Liver (tissue), 3 donors: ENCODE measurements around the gene CCND1.

Experiments
- ATF3 ChIP-seq: IDR thresholded peaks from 2 replicates; pipeline ENCODE4 v1.6.1; 2016; ENCODE audit warnings: antibody characterized with exemption
- GABPA ChIP-seq, 2 donors: IDR thresholded peaks in 1 of 2; conservative IDR thresholded peaks in 1 of 2; 2 replicates each; pipeline ENCODE4 v1.6.1; 2016; ENCODE audit warnings: antibody characterized with exemption in 2 of 2, mild to moderate bottlenecking in 1 of 2, moderate library complexity in 1 of 2
- HNF4G ChIP-seq: IDR thresholded peaks from 2 replicates; pipeline ENCODE4 v1.6.1; 2016; ENCODE audit warnings: antibody characterized with exemption
- JUND ChIP-seq, 2 donors: IDR thresholded peaks; 2 replicates each; pipeline ENCODE4 v1.6.1; 2016; ENCODE audit warnings: antibody characterized with exemption in 2 of 2
- RAD21 ChIP-seq, 2 donors: IDR thresholded peaks; 2 replicates each; pipeline ENCODE4 v1.6.1; 2016; ENCODE audit warnings: antibody characterized with exemption in 2 of 2, mild to moderate bottlenecking in 2 of 2
- REST ChIP-seq: IDR thresholded peaks from 2 replicates; pipeline ENCODE4 v1.6.1; 2016; ENCODE audit warnings: antibody characterized with exemption, mild to moderate bottlenecking
- RXRA ChIP-seq, 2 donors: IDR thresholded peaks; 2 replicates each; pipeline ENCODE4 v1.6.1; 2017 to 2018; ENCODE audit warnings: antibody characterized with exemption in 2 of 2, mild to moderate bottlenecking in 1 of 2
- SP1 ChIP-seq: IDR thresholded peaks from 2 replicates; pipeline ENCODE4 v1.6.1; 2018; ENCODE audit warnings: antibody characterized with exemption, mild to moderate bottlenecking
- TAF1 ChIP-seq: conservative IDR thresholded peaks from 2 replicates; pipeline ENCODE4 v1.6.1; 2016; ENCODE audit warnings: antibody characterized with exemption, mild to moderate bottlenecking
- YY1 ChIP-seq: IDR thresholded peaks from 2 replicates; pipeline ENCODE4 v1.6.1; 2016; ENCODE audit warnings: antibody characterized with exemption, mild to moderate bottlenecking
- ZBTB33 ChIP-seq: IDR thresholded peaks from 2 replicates; pipeline ENCODE4 v1.6.1; 2016; ENCODE audit warnings: antibody characterized with exemption
- TF ChIP-seq, protein P1 (sequence below): fragments of 150-350 bp; IDR thresholded peaks from 2 replicates; pipeline ENCODE4 v1.5.1; 2017; ENCODE audit warnings: improper control_type of control experiment, low read depth, low read length; ENCODE audit not compliant: missing input control
- TF ChIP-seq, protein P2 (sequence below): IDR thresholded peaks from 2 replicates; pipeline ENCODE4 v1.6.1; 2016; ENCODE audit warnings: antibody characterized with exemption
- donor health status: healthy.
- donor health status: healthy.

DNA sequence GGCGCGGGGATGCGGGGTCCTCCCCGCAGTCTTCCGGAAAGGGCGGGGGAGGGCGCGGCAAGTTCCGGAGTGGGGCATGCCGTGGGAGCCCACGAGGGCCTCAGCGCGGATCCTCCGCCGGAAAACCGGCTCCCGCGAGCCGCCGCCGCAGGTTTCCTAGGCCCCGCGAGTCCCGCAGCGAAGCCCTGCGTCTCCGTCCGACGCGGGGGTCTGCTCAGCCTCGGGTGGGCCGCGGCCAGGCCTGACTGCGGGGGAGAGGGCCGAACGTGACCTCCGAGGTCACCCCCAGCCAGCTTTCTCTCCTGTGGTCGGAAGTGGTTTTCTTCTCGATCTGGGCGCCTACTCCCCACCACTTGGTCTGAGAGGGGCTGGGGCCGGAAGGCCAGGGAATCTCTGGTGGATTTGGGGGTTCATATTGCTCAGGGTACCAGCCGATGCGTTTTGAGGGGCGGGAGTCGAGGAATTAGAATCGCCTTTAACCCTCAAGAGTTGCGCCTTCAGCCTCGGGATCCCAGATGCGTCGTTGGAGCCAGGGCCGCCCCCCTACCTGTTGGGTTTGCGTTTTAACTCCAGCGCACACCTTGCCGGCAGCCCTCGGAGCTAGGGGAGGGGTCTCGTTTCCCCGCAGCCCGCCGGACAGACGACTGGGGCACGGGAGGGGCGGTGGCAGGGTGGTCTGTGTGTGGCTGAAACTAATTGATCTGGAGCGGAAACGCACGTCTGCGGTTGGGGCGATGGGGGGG is 3.6 kb upstream of the CCND1 start:
- TF ChIP-seq, protein P1, sequence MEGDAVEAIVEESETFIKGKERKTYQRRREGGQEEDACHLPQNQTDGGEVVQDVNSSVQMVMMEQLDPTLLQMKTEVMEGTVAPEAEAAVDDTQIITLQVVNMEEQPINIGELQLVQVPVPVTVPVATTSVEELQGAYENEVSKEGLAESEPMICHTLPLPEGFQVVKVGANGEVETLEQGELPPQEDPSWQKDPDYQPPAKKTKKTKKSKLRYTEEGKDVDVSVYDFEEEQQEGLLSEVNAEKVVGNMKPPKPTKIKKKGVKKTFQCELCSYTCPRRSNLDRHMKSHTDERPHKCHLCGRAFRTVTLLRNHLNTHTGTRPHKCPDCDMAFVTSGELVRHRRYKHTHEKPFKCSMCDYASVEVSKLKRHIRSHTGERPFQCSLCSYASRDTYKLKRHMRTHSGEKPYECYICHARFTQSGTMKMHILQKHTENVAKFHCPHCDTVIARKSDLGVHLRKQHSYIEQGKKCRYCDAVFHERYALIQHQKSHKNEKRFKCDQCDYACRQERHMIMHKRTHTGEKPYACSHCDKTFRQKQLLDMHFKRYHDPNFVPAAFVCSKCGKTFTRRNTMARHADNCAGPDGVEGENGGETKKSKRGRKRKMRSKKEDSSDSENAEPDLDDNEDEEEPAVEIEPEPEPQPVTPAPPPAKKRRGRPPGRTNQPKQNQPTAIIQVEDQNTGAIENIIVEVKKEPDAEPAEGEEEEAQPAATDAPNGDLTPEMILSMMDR = no peak
- TF ChIP-seq RAD21 (IDR thresholded peaks at IDR 0.05) (no peak), REST (no peak), ATF3 (no peak), TAF1 (no peak), ZBTB33 (no peak), SP1 (no peak), YY1 (no peak), RXRA (IDR thresholded peaks at IDR 0.05) (no peak), HNF4G (no peak), GABPA (IDR thresholded peaks at IDR 0.05 in 1 of 2, conservative IDR thresholded peaks at IDR 0.05 in 1 of 2) (no peak), JUND (IDR thresholded peaks at IDR 0.05) (no peak)
- TF ChIP-seq, protein P2, sequence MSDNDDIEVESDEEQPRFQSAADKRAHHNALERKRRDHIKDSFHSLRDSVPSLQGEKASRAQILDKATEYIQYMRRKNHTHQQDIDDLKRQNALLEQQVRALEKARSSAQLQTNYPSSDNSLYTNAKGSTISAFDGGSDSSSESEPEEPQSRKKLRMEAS = no peak
